WTC11 (cell line): ENCODE data around the gene FYCO1. TPM values are rescaled to one million over a fixed set of nuclear protein-coding genes. Genes with fewer than 3 reads are reported as not detected.

Experiments
- ATAC-seq: fragments of 200-7000 bp; cut with Tn5 transposase; 2 replicates; pipeline ENCODE4 v1.10.0; 2021; ENCODE audit warnings: mild to moderate bottlenecking, moderate library complexity
- CTCF ChIA-PET: fragments of 300-600 bp; sonication (Branson Sonifier 250); formaldehyde crosslinking; loops from one replicate; lab custom pipeline; 2021; ENCODE audit warnings: antibody characterized with exemption; lab: Charles Lee
- POLR2A ChIA-PET: fragments of 350-600 bp; sonication (Branson Sonifier 250); formaldehyde crosslinking; loops from one replicate; lab custom pipeline; 2021; ENCODE audit warnings: antibody characterized with exemption; lab: Charles Lee
- DNase-seq: peaks from one replicate; pipeline ENCODE4 v3.0.0; 2021; ENCODE audit warnings: low spot score
- H3K27ac Mint-ChIP-seq: 2 replicates; pipeline ENCODE4 v1.8.0; 2021; ENCODE audit warnings: mixed read lengths
- H3K27me3 Mint-ChIP-seq: 2 replicates; pipeline ENCODE4 v1.8.0; 2021; ENCODE audit warnings: low read depth, mild to moderate bottlenecking, moderate library complexity, mixed read lengths
- H3K36me3 Mint-ChIP-seq: 2 replicates; pipeline ENCODE4 v1.8.0; 2021; ENCODE audit warnings: mixed read lengths
- H3K4me1 Mint-ChIP-seq: 2 replicates; pipeline ENCODE4 v1.8.0; 2022; ENCODE audit warnings: mixed read lengths
- H3K4me3 Mint-ChIP-seq: 2 replicates; pipeline ENCODE4 v1.8.0; 2021; ENCODE audit warnings: mild to moderate bottlenecking, moderate library complexity, mixed read lengths
- H3K9me3 Mint-ChIP-seq: 2 replicates; pipeline ENCODE4 v1.8.0; 2021; ENCODE audit warnings: mixed read lengths
- ELF4 ChIP-seq: sonication (generic); formaldehyde crosslinking; IDR thresholded peaks from 2 replicates; pipeline ENCODE4 v1.8.1; 2022; ENCODE audit warnings: low read depth, mild to moderate bottlenecking, moderate library complexity, missing genetic modification reagents
- ETV6 ChIP-seq: sonication (generic); formaldehyde crosslinking; IDR thresholded peaks from 2 replicates; pipeline ENCODE4 v1.8.1; 2022; ENCODE audit warnings: mild to moderate bottlenecking, missing genetic modification reagents
- FOXJ3 ChIP-seq: sonication (generic); formaldehyde crosslinking; IDR thresholded peaks from 2 replicates; pipeline ENCODE4 v1.9.0; 2021; ENCODE audit warnings: missing genetic modification reagents, mild to moderate bottlenecking, borderline replicate concordance
- FOXK1 ChIP-seq: sonication (generic); formaldehyde crosslinking; IDR thresholded peaks from 2 replicates; pipeline ENCODE4 v1.8.0; 2022; ENCODE audit warnings: mild to moderate bottlenecking, moderate library complexity, missing genetic modification reagents
- GABPB1 ChIP-seq: sonication (generic); formaldehyde crosslinking; IDR thresholded peaks from 2 replicates; pipeline ENCODE4 v1.8.1; 2023; ENCODE audit warnings: mild to moderate bottlenecking, missing genetic modification reagents
- HMGA2 ChIP-seq: fragments of 250-450 bp; sonication (Bioruptor Pico); IDR thresholded peaks from 2 replicates; pipeline ENCODE4 v1.4.0; 2021; ENCODE audit warnings: mild to moderate bottlenecking, moderate library complexity
- SP1 ChIP-seq: sonication (generic); formaldehyde crosslinking; conservative IDR thresholded peaks from 2 replicates; pipeline ENCODE4 v1.8.1; 2022; ENCODE audit warnings: missing genetic modification reagents
- ZNF121 ChIP-seq: sonication (generic); formaldehyde crosslinking; IDR thresholded peaks from 2 replicates; pipeline ENCODE4 v1.8.0; 2023; ENCODE audit warnings: missing genetic modification reagents
- ZNF396 ChIP-seq: fragments of 250-450 bp; sonication (Bioruptor Pico); IDR thresholded peaks from 2 replicates; pipeline ENCODE4 v1.8.0; 2021; ENCODE audit warnings: mild to moderate bottlenecking, moderate library complexity, borderline replicate concordance
- total RNA-seq: library from RNA; stranded (reverse); gene quantifications from 3 replicates; pipeline ENCODE4 v1.2.3, GENCODE V29; 2021
- TF ChIP-seq, protein P1 (sequence below): sonication (generic); formaldehyde crosslinking; IDR thresholded peaks from 2 replicates; pipeline ENCODE4 v1.8.1; 2023; ENCODE audit warnings: mild to moderate bottlenecking, missing genetic modification reagents, moderate library complexity
- TF ChIP-seq, protein P2 (sequence below): sonication (generic); formaldehyde crosslinking; IDR thresholded peaks from 2 replicates; pipeline ENCODE4 v1.8.1; 2023; ENCODE audit warnings: mild to moderate bottlenecking, missing genetic modification reagents, borderline replicate concordance
- TF ChIP-seq, protein P3 (sequence below): sonication (generic); formaldehyde crosslinking; IDR thresholded peaks from 2 replicates; pipeline ENCODE4 v1.8.0; 2022; ENCODE audit warnings: mild to moderate bottlenecking, missing genetic modification reagents
- TF ChIP-seq, protein P4 (sequence below): fragments of 250-450 bp; sonication (Bioruptor Pico); IDR thresholded peaks from 2 replicates; pipeline ENCODE4 v1.9.0; 2021; ENCODE audit warnings: mild to moderate bottlenecking
- TF ChIP-seq, protein P5 (sequence below): sonication (generic); formaldehyde crosslinking; IDR thresholded peaks from 2 replicates; pipeline ENCODE4 v1.8.1; 2022; ENCODE audit warnings: low read depth, mild to moderate bottlenecking, moderate library complexity, missing genetic modification reagents, borderline replicate concordance
- TF ChIP-seq, protein P6 (sequence below): sonication (generic); formaldehyde crosslinking; IDR thresholded peaks from 2 replicates; pipeline ENCODE4 v1.8.1; 2022; ENCODE audit warnings: low read depth, missing genetic modification reagents, borderline replicate concordance
- TF ChIP-seq, protein P7 (sequence below): sonication (generic); formaldehyde crosslinking; IDR thresholded peaks from 2 replicates; pipeline ENCODE4 v1.8.1; 2022; ENCODE audit warnings: mild to moderate bottlenecking, moderate library complexity, missing genetic modification reagents
- TF ChIP-seq, protein P8 (sequence below): fragments of 250-450 bp; sonication (Bioruptor Pico); IDR thresholded peaks from 2 replicates; pipeline ENCODE4 v1.9.0; 2021; ENCODE audit warnings: mild to moderate bottlenecking, borderline replicate concordance

Gene FYCO1
- total RNA-seq, 1 experiment from 2014 or later: 13.9 TPM

DNA sequence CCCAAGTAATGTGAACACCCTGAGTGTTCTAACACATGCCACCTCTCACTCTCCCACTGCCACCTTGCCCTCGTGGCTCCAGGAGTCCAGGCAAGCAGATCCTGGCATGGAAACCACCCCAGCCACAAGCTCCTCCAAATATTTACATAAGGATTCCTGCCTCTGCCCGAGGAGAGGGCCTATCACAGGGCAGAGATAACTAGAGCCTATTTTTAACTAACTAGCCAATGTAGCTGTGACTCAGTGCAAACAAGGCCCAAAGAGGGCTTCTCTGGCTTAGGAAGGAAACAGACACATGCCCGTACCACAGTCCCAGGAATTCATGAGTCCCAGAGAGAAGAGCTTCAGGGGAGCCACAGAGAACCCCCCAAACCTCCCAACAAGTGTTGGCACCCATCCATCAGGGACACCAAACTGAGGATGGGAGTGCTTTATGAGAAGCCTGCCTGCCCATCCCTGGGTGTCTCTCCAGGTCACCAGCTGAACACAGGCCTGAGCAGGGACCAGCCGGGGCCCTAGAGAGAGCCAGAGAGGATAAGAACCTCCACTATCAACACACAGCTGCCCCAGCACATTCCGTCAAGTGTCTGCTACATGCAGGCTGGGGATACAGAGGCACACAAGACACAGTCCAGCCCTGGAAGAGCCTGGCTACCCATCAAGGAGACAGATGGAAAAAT is 9.2 kb downstream of the FYCO1 start (continued):
- TF ChIP-seq ZNF121 (CRISPR knock-in tag) (no peak), HMGA2 (no peak), ELF4 (CRISPR knock-in tag) (no peak)
- TF ChIP-seq, protein P1, sequence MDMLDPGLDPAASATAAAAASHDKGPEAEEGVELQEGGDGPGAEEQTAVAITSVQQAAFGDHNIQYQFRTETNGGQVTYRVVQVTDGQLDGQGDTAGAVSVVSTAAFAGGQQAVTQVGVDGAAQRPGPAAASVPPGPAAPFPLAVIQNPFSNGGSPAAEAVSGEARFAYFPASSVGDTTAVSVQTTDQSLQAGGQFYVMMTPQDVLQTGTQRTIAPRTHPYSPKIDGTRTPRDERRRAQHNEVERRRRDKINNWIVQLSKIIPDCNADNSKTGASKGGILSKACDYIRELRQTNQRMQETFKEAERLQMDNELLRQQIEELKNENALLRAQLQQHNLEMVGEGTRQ: no peak
- TF ChIP-seq, protein P2, sequence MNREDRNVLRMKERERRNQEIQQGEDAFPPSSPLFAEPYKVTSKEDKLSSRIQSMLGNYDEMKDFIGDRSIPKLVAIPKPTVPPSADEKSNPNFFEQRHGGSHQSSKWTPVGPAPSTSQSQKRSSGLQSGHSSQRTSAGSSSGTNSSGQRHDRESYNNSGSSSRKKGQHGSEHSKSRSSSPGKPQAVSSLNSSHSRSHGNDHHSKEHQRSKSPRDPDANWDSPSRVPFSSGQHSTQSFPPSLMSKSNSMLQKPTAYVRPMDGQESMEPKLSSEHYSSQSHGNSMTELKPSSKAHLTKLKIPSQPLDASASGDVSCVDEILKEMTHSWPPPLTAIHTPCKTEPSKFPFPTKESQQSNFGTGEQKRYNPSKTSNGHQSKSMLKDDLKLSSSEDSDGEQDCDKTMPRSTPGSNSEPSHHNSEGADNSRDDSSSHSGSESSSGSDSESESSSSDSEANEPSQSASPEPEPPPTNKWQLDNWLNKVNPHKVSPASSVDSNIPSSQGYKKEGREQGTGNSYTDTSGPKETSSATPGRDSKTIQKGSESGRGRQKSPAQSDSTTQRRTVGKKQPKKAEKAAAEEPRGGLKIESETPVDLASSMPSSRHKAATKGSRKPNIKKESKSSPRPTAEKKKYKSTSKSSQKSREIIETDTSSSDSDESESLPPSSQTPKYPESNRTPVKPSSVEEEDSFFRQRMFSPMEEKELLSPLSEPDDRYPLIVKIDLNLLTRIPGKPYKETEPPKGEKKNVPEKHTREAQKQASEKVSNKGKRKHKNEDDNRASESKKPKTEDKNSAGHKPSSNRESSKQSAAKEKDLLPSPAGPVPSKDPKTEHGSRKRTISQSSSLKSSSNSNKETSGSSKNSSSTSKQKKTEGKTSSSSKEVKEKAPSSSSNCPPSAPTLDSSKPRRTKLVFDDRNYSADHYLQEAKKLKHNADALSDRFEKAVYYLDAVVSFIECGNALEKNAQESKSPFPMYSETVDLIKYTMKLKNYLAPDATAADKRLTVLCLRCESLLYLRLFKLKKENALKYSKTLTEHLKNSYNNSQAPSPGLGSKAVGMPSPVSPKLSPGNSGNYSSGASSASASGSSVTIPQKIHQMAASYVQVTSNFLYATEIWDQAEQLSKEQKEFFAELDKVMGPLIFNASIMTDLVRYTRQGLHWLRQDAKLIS: no peak
- TF ChIP-seq, protein P3, sequence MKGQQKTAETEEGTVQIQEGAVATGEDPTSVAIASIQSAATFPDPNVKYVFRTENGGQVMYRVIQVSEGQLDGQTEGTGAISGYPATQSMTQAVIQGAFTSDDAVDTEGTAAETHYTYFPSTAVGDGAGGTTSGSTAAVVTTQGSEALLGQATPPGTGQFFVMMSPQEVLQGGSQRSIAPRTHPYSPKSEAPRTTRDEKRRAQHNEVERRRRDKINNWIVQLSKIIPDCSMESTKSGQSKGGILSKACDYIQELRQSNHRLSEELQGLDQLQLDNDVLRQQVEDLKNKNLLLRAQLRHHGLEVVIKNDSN (CRISPR knock-in tag): no peak
- TF ChIP-seq, protein P4, sequence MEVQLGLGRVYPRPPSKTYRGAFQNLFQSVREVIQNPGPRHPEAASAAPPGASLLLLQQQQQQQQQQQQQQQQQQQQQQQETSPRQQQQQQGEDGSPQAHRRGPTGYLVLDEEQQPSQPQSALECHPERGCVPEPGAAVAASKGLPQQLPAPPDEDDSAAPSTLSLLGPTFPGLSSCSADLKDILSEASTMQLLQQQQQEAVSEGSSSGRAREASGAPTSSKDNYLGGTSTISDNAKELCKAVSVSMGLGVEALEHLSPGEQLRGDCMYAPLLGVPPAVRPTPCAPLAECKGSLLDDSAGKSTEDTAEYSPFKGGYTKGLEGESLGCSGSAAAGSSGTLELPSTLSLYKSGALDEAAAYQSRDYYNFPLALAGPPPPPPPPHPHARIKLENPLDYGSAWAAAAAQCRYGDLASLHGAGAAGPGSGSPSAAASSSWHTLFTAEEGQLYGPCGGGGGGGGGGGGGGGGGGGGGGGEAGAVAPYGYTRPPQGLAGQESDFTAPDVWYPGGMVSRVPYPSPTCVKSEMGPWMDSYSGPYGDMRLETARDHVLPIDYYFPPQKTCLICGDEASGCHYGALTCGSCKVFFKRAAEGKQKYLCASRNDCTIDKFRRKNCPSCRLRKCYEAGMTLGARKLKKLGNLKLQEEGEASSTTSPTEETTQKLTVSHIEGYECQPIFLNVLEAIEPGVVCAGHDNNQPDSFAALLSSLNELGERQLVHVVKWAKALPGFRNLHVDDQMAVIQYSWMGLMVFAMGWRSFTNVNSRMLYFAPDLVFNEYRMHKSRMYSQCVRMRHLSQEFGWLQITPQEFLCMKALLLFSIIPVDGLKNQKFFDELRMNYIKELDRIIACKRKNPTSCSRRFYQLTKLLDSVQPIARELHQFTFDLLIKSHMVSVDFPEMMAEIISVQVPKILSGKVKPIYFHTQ (CRISPR knock-in tag): no peak

DNA sequence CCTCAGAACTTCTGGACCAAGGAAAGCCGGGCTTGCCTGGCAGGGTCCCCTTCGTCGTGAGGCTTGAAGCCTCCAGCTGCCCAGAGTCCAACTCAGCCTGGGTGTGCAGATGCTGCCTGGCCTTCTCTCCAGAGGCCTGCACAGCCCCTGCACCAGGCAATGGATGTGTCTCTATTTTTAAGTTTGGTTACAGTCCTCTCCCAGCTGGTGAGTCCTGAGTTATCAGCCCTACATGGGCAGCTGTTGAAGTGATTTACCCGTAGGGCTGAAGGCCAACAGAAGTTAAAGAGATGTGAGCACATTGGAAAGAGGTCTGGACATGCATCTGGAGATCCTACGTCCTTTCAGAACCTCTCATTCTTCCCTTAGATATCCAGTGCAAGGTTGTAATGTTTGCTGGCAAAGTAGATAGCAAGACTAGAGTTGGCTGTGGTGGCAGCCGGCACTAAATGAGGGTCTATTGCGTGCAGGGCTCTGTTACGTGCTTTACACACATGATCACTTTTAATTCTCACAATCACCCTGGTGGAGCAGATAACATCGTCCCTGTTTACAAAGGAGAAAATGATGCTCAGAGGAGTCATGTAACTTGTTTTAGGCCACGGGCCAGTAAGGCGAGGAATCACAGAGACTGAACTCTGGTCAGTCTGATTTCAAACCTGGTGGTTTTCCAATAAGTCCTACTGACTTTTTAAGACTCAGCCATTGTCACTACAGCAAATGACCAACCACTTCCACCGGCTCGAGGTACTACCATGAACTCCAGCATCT is 9.9 kb downstream of the FYCO1 start:
- no peaks in the 10 kb centered on the region for H3K27me3 Mint-ChIP-seq
- H3K36me3 Mint-ChIP-seq: peaks cover 33% of the 10 kb centered on the region
- H3K9me3 Mint-ChIP-seq: no peaks in the 10 kb centered on the region
- no peak for DNase-seq
- peak overlapping the region; percentile 21; the same call in 1 of the 2 replicates for H3K27ac Mint-ChIP-seq
- ChIA-PET CTCF (interaction anchor here (0.7 kb wide), 1 partner anchor 17 kb away, joined by 4 read pairs; no protein-coding TSS in a partner anchor), POLR2A (no interaction called here)
- H3K4me1 Mint-ChIP-seq: peaks cover 18% of the 10 kb centered on the region
- no peak overlapping the region for H3K4me3 Mint-ChIP-seq
- no peak for ATAC-seq
- TF ChIP-seq, protein P5, sequence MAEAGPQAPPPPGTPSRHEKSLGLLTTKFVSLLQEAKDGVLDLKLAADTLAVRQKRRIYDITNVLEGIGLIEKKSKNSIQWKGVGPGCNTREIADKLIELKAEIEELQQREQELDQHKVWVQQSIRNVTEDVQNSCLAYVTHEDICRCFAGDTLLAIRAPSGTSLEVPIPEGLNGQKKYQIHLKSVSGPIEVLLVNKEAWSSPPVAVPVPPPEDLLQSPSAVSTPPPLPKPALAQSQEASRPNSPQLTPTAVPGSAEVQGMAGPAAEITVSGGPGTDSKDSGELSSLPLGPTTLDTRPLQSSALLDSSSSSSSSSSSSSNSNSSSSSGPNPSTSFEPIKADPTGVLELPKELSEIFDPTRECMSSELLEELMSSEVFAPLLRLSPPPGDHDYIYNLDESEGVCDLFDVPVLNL (CRISPR knock-in tag): no peak
- TF ChIP-seq FOXJ3 (CRISPR knock-in tag) (no peak), FOXK1 (CRISPR knock-in tag) (no peak), SP1 (CRISPR knock-in tag) (no peak), ZNF396 (CRISPR knock-in tag) (no peak), GABPB1 (no peak), ELF4 (CRISPR knock-in tag) (no peak), ETV6 (CRISPR knock-in tag) (no peak)
- TF ChIP-seq, protein P6, sequence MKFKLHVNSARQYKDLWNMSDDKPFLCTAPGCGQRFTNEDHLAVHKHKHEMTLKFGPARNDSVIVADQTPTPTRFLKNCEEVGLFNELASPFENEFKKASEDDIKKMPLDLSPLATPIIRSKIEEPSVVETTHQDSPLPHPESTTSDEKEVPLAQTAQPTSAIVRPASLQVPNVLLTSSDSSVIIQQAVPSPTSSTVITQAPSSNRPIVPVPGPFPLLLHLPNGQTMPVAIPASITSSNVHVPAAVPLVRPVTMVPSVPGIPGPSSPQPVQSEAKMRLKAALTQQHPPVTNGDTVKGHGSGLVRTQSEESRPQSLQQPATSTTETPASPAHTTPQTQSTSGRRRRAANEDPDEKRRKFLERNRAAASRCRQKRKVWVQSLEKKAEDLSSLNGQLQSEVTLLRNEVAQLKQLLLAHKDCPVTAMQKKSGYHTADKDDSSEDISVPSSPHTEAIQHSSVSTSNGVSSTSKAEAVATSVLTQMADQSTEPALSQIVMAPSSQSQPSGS (CRISPR knock-in tag): no peak
- TF ChIP-seq, protein P7, sequence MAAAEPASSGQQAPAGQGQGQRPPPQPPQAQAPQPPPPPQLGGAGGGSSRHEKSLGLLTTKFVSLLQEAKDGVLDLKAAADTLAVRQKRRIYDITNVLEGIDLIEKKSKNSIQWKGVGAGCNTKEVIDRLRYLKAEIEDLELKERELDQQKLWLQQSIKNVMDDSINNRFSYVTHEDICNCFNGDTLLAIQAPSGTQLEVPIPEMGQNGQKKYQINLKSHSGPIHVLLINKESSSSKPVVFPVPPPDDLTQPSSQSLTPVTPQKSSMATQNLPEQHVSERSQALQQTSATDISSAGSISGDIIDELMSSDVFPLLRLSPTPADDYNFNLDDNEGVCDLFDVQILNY (CRISPR knock-in tag): no peak
- TF ChIP-seq, protein P8, sequence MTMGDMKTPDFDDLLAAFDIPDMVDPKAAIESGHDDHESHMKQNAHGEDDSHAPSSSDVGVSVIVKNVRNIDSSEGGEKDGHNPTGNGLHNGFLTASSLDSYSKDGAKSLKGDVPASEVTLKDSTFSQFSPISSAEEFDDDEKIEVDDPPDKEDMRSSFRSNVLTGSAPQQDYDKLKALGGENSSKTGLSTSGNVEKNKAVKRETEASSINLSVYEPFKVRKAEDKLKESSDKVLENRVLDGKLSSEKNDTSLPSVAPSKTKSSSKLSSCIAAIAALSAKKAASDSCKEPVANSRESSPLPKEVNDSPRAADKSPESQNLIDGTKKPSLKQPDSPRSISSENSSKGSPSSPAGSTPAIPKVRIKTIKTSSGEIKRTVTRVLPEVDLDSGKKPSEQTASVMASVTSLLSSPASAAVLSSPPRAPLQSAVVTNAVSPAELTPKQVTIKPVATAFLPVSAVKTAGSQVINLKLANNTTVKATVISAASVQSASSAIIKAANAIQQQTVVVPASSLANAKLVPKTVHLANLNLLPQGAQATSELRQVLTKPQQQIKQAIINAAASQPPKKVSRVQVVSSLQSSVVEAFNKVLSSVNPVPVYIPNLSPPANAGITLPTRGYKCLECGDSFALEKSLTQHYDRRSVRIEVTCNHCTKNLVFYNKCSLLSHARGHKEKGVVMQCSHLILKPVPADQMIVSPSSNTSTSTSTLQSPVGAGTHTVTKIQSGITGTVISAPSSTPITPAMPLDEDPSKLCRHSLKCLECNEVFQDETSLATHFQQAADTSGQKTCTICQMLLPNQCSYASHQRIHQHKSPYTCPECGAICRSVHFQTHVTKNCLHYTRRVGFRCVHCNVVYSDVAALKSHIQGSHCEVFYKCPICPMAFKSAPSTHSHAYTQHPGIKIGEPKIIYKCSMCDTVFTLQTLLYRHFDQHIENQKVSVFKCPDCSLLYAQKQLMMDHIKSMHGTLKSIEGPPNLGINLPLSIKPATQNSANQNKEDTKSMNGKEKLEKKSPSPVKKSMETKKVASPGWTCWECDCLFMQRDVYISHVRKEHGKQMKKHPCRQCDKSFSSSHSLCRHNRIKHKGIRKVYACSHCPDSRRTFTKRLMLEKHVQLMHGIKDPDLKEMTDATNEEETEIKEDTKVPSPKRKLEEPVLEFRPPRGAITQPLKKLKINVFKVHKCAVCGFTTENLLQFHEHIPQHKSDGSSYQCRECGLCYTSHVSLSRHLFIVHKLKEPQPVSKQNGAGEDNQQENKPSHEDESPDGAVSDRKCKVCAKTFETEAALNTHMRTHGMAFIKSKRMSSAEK (CRISPR knock-in tag): no peak
